Measurements from ENCODE around the gene LASP1.

DNA sequence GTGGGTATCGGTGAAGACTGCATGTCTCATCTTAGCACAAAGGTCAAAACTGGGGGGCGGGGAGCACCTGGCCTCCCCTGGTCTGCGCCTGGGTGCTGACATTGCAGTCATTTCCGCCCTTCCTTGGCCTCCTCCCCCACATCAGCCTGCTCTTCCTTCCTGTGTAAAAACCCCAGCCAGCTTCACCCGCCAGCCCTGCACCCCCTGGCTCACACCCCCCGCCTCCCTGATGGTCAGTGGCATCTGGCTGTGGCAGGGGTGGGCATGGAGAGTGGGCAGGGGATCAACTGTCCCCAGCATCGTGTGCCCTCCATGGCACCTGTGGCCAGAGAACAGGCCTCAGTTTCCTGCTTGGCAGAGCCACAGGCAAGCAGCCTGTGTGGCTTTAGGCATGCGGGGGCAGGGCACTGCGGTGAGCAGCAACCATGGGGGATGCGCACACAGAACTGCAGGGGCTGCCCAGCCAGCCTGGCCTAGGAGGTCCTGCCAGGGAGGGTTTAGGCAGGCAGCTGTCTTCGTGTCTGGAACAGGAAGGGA, 29.0 kb downstream of the LASP1 start:
- TF ChIP-seq POLR2A (IDR thresholded peaks at IDR 0.05; ENCODE audit: low read length) (no peak), GATA1 (IDR thresholded peaks at IDR 0.05; ENCODE audit: low read depth, low read length) (no peak)

All from erythroblast (primary cell).